WTC11 (cell line): ENCODE measurements around the gene TRAPPC14. TPM values are rescaled to one million over a fixed set of nuclear protein-coding genes. Genes with fewer than 3 reads are reported as not detected.

Experiments used
- ATAC-seq: fragments of 200-7000 bp; cut with Tn5 transposase; 2 replicates; pipeline ENCODE4 v1.10.0; 2021; ENCODE audit warnings: mild to moderate bottlenecking, moderate library complexity
- CTCF ChIA-PET: fragments of 300-600 bp; sonication (Branson Sonifier 250); formaldehyde crosslinking; loops from one replicate; lab custom pipeline; 2021; ENCODE audit warnings: antibody characterized with exemption; lab: Charles Lee
- POLR2A ChIA-PET: fragments of 350-600 bp; sonication (Branson Sonifier 250); formaldehyde crosslinking; loops from one replicate; lab custom pipeline; 2021; ENCODE audit warnings: antibody characterized with exemption; lab: Charles Lee
- DNase-seq: peaks from one replicate; pipeline ENCODE4 v3.0.0; 2021; ENCODE audit warnings: low spot score
- H3K27ac Mint-ChIP-seq: 2 replicates; pipeline ENCODE4 v1.8.0; 2021; ENCODE audit warnings: mixed read lengths
- H3K27me3 Mint-ChIP-seq: 2 replicates; pipeline ENCODE4 v1.8.0; 2021; ENCODE audit warnings: low read depth, mild to moderate bottlenecking, moderate library complexity, mixed read lengths
- H3K36me3 Mint-ChIP-seq: 2 replicates; pipeline ENCODE4 v1.8.0; 2021; ENCODE audit warnings: mixed read lengths
- H3K4me1 Mint-ChIP-seq: 2 replicates; pipeline ENCODE4 v1.8.0; 2022; ENCODE audit warnings: mixed read lengths
- H3K4me3 Mint-ChIP-seq: 2 replicates; pipeline ENCODE4 v1.8.0; 2021; ENCODE audit warnings: mild to moderate bottlenecking, moderate library complexity, mixed read lengths
- H3K9me3 Mint-ChIP-seq: 2 replicates; pipeline ENCODE4 v1.8.0; 2021; ENCODE audit warnings: mixed read lengths
- ATF3 ChIP-seq: sonication (generic); formaldehyde crosslinking; conservative IDR thresholded peaks from 2 replicates; pipeline ENCODE4 v1.8.1; 2022; ENCODE audit warnings: mild to moderate bottlenecking, missing genetic modification reagents
- CREM ChIP-seq: sonication (generic); formaldehyde crosslinking; IDR thresholded peaks from 2 replicates; pipeline ENCODE4 v1.8.1; 2022; ENCODE audit warnings: mild to moderate bottlenecking, missing genetic modification reagents, moderate library complexity
- FOXK1 ChIP-seq: sonication (generic); formaldehyde crosslinking; IDR thresholded peaks from 2 replicates; pipeline ENCODE4 v1.8.0; 2022; ENCODE audit warnings: mild to moderate bottlenecking, moderate library complexity, missing genetic modification reagents
- FOXP4 ChIP-seq: sonication (generic); formaldehyde crosslinking; IDR thresholded peaks from 2 replicates; pipeline ENCODE4 v1.8.0; 2022; ENCODE audit warnings: mild to moderate bottlenecking, missing genetic modification reagents
- GTF2I ChIP-seq: fragments of 250-450 bp; sonication (Bioruptor Pico); conservative IDR thresholded peaks from 2 replicates; pipeline ENCODE4 v1.4.0; 2021; ENCODE audit warnings: mild to moderate bottlenecking
- HMGA2 ChIP-seq: fragments of 250-450 bp; sonication (Bioruptor Pico); IDR thresholded peaks from 2 replicates; pipeline ENCODE4 v1.4.0; 2021; ENCODE audit warnings: mild to moderate bottlenecking, moderate library complexity
- IRF2 ChIP-seq: sonication (generic); formaldehyde crosslinking; IDR thresholded peaks from 2 replicates; pipeline ENCODE4 v1.8.0; 2022; ENCODE audit warnings: low read depth, missing genetic modification reagents, borderline replicate concordance
- JUN ChIP-seq: sonication (generic); formaldehyde crosslinking; IDR thresholded peaks from 2 replicates; pipeline ENCODE4 v1.8.0; 2023; ENCODE audit warnings: mild to moderate bottlenecking, missing genetic modification reagents
- MAX ChIP-seq: sonication (generic); formaldehyde crosslinking; IDR thresholded peaks from 2 replicates; pipeline ENCODE4 v1.8.0; 2022; ENCODE audit warnings: mild to moderate bottlenecking, missing genetic modification reagents
- NR3C1 ChIP-seq: sonication (generic); formaldehyde crosslinking; conservative IDR thresholded peaks from 2 replicates; pipeline ENCODE4 v1.8.1; 2023; ENCODE audit warnings: low read depth, mild to moderate bottlenecking, missing genetic modification reagents
- PRDM15 ChIP-seq: sonication (generic); formaldehyde crosslinking; IDR thresholded peaks from 2 replicates; pipeline ENCODE4 v1.8.0; 2022; ENCODE audit warnings: missing genetic modification reagents
- SOX15 ChIP-seq: fragments of 250-450 bp; sonication (Bioruptor Pico); IDR thresholded peaks from 2 replicates; pipeline ENCODE4 v1.9.0; 2021; ENCODE audit warnings: mild to moderate bottlenecking
- USF1 ChIP-seq: sonication (generic); formaldehyde crosslinking; IDR thresholded peaks from 2 replicates; pipeline ENCODE4 v1.8.0; 2022; ENCODE audit warnings: mild to moderate bottlenecking, missing genetic modification reagents
- ZMAT4 ChIP-seq: fragments of 250-450 bp; sonication (Bioruptor Pico); IDR thresholded peaks from 2 replicates; pipeline ENCODE4 v1.9.0; 2021; ENCODE audit warnings: mild to moderate bottlenecking
- ZNF281 ChIP-seq: sonication (generic); formaldehyde crosslinking; IDR thresholded peaks from 2 replicates; pipeline ENCODE4 v1.8.0; 2023; ENCODE audit warnings: mild to moderate bottlenecking, missing genetic modification reagents
- ZNF423 ChIP-seq: fragments of 250-450 bp; sonication (Bioruptor Pico); IDR thresholded peaks from 2 replicates; pipeline ENCODE4 v2.1.2; 2022; ENCODE audit warnings: mild to moderate bottlenecking, moderate library complexity
- ZNF425 ChIP-seq: fragments of 250-450 bp; sonication (Bioruptor Pico); conservative IDR thresholded peaks from 2 replicates; pipeline ENCODE4 v1.9.0; 2021; ENCODE audit warnings: mild to moderate bottlenecking
- total RNA-seq: library from RNA; stranded (reverse); gene quantifications from 3 replicates; pipeline ENCODE4 v1.2.3, GENCODE V29; 2021

TRAPPC14 gene
- total RNA-seq, 1 experiment from 2014 or later, result 28.0 TPM

GRCh38 chr7:100128637-100128963, 29.9 kb downstream of the TRAPPC14 start:
- H3K27me3 Mint-ChIP-seq, result peaks cover 15% of the 10 kb centered on the region
- ATAC-seq, result no peak
- H3K4me1 Mint-ChIP-seq, result peaks cover 14% of the 10 kb centered on the region
- no peak for DNase-seq
- no peaks in the 10 kb centered on the region for H3K36me3 Mint-ChIP-seq
- peak overlapping the region; percentile 77 for H3K4me3 Mint-ChIP-seq
- H3K27ac Mint-ChIP-seq, result no peak overlapping the region
- no peak for TF ChIP-seq ATF3 (CRISPR knock-in tag)
- no peak for TF ChIP-seq SOX15 (CRISPR knock-in tag)
- TF ChIP-seq FOXK1 (CRISPR knock-in tag), result no peak
- TF ChIP-seq JUN (CRISPR knock-in tag), result no peak
- TF ChIP-seq NR3C1 (CRISPR knock-in tag), result no peak
- no peak for TF ChIP-seq FOXP4 (CRISPR knock-in tag)
- TF ChIP-seq IRF2 (CRISPR knock-in tag), result no peak
- TF ChIP-seq HMGA2 (CRISPR knock-in tag), result no peak
- TF ChIP-seq ZMAT4 (CRISPR knock-in tag), result no peak
- TF ChIP-seq CREM (CRISPR knock-in tag), result no peak
- TF ChIP-seq ZNF423, result no peak
- no peak for TF ChIP-seq PRDM15 (CRISPR knock-in tag)
- no peak for TF ChIP-seq GTF2I (CRISPR knock-in tag)
- TF ChIP-seq MAX (CRISPR knock-in tag), result no peak
- TF ChIP-seq ZNF425 (CRISPR knock-in tag), result no peak
- ChIA-PET CTCF (interaction anchor here (0.6 to 3.2 kb wide), 5 partner anchors 19 to 40 kb away, joined by 3 to 41 read pairs (median 3); partner anchors contain the start of genes AP4M1, GAL3ST4, LAMTOR4 and MCM7), POLR2A (interaction anchor here (1.0 kb wide), 1 partner anchor 27 kb away, joined by 9 read pairs; the partner anchor contains the start of genes AP4M1 and MCM7)
- no peaks in the 10 kb centered on the region for H3K9me3 Mint-ChIP-seq

- H3K36me3 Mint-ChIP-seq, result no peaks in the 10 kb centered on the region
- H3K27me3 Mint-ChIP-seq, result peaks cover 15% of the 10 kb centered on the region
- H3K4me3 Mint-ChIP-seq, result peak overlapping the region; percentile 77
- H3K27ac Mint-ChIP-seq, result no peak overlapping the region
- POLR2A ChIA-PET, result interaction anchor here (1.0 kb wide), 1 partner anchor 27 kb away, joined by 9 read pairs; the partner anchor contains the start of genes AP4M1 and MCM7
- CTCF ChIA-PET, result interaction anchor here (0.6 to 1.0 kb wide), 4 partner anchors 19 to 40 kb away, joined by 3 read pairs; partner anchors contain the start of genes GAL3ST4 and LAMTOR4
- H3K4me1 Mint-ChIP-seq, result peaks cover 14% of the 10 kb centered on the region
- ATAC-seq (peak; percentile 27), DNase-seq (peak; percentile 43)
- no peaks in the 10 kb centered on the region for H3K9me3 Mint-ChIP-seq
- TF ChIP-seq ZNF281 (CRISPR knock-in tag) (no peak), USF1 (0 out of 2 replicates have a peak, but pooled peaks have one; percentile 13), JUN (CRISPR knock-in tag) (no peak), FOXK1 (CRISPR knock-in tag) (0 out of 2 replicates have a peak, but pooled peaks have one; percentile 3)
Measured at GRCh38 chr7:100127866-100128636, 30.5 kb downstream of the TRAPPC14 start.
